ENCODE data around the gene RPL23. TPM values are rescaled to one million over a fixed set of nuclear protein-coding genes. Genes with fewer than 3 reads are reported as not detected.

Gene RPL23
- total and polyA plus RNA-seq, 3 donors from 2014 or later: 406 to 912 (median 746) TPM

- Histone ChIP-seq H3K4me3 (no peak overlapping the region), H3K4me1 (peaks cover 22% of the 10 kb centered on the region), H3K36me3 (ENCODE audit: low read depth, missing control alignments) (no peaks in the 10 kb centered on the region), H3K27me3 (no peaks in the 10 kb centered on the region), H3K27ac (no peak overlapping the region), H3K9me3 (no peaks in the 10 kb centered on the region)
- WGBS, 2 donors: 81 to 87% methylated on average over 3 to 8 of the region's 8 CpGs
- intact Hi-C loops (cut with DNase I; ENCODE audit: low total_unique reads): no loop called here
- TF ChIP-seq CTCF (IDR thresholded peaks at IDR 0.05) (no peak), POLR2A (IDR thresholded peaks at IDR 0.05) (no peak)
- DNase-seq: no peak
Measured at GRCh38 chr17:38890410-38890746, 36.9 kb upstream of the RPL23 start.

DNA sequence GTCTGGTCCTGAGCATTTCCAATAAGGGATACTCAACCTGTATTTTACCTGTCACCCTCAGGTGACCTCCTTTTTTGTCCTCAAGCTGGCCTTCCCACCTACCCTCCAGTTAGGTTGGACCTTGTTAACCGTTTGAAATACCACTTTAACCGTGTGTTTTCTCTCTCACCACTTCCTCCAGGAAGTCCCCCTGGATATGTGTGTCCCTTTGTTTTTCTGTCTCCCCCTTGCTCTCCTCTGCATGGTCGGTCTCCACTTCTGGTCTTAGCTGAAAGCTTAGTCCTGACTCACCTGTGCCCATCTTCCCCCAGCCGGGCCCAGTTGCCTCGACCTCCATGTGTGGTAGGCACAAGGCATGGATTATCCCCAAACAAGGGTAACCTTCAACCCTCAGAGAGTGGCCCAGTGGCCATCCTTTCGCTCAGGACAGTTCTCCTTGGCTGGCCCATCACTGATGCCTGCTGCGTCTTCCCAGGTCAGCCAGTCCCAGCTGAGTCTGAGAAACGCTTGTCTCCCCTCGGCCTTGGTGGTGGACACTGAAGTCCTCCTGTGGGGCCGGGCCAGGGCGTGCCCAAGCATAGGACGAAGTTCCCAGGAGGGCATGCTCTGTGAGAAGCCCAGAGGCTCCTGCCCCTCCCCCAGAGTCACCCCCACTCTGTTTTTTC, 36.4 kb upstream of the RPL23 start:
- 90 to 94% methylated on average over 5 to 12 of the region's 12 CpGs for WGBS, 2 donors
- H3K4me1 ChIP-seq: peaks cover 27% of the 10 kb centered on the region
- DNase-seq: no peak
- no peaks in the 10 kb centered on the region for H3K9me3 ChIP-seq
- H3K27me3 ChIP-seq: no peaks in the 10 kb centered on the region
- H3K36me3 ChIP-seq (ENCODE audit: low read depth, missing control alignments): no peaks in the 10 kb centered on the region
- H3K4me3 ChIP-seq: no peak overlapping the region
- H3K27ac ChIP-seq: no peak overlapping the region
- TF ChIP-seq CTCF (IDR thresholded peaks at IDR 0.05) (no peak), POLR2A (IDR thresholded peaks at IDR 0.05) (no peak)
- intact Hi-C loops (cut with DNase I; ENCODE audit: low total_unique reads): no loop called here

DNA sequence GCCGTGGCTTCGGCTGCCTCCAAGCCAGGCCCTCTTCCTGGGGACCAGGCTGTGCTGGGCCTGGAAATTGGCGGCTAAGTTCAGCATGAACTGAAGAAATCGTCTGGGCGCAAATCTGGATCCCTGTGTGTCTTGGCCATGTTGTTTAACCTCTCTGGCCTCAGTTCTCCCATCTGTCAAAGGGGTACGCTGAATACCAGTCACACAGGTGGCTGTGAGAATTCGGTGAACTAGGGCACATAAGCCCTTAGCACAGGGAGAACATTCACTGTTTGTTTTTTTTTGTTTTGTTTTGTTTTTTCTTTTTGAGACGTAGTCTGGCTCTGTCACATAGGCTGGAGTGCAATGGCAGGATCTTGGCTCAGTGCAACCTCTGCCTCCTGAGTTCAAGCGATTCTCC, 35.3 kb upstream of the RPL23 start:
- H3K36me3 ChIP-seq (ENCODE audit: low read depth, missing control alignments): no peaks in the 10 kb centered on the region

GRCh38 chr17:38886643-38887010, 33.1 kb upstream of the RPL23 start:
- Histone ChIP-seq H3K36me3 (ENCODE audit: low read depth, missing control alignments) (no peaks in the 10 kb centered on the region), H3K4me3 (no peak overlapping the region), H3K27me3 (no peaks in the 10 kb centered on the region), H3K27ac (no peak overlapping the region), H3K4me1 (peaks cover 43% of the 10 kb centered on the region), H3K9me3 (no peaks in the 10 kb centered on the region)
- intact Hi-C loops (cut with DNase I; ENCODE audit: low total_unique reads): no loop called here
- WGBS, 2 donors: 79 to 81% methylated on average over 8 of the region's 8 CpGs
- TF ChIP-seq POLR2A (IDR thresholded peaks at IDR 0.05): no peak
- no peak for DNase-seq

More for the DNA sequence above, 35.3 kb upstream of the RPL23 start:
- Histone ChIP-seq H3K27me3 (no peaks in the 10 kb centered on the region), H3K27ac (no peak overlapping the region), H3K4me1 (peaks cover 33% of the 10 kb centered on the region), H3K4me3 (no peak overlapping the region), H3K9me3 (no peaks in the 10 kb centered on the region)
- no peak for DNase-seq
- 83 to 93% methylated on average over 6 to 9 of the region's 9 CpGs for WGBS, 2 donors
- intact Hi-C loops (cut with DNase I; ENCODE audit: low total_unique reads): no loop called here
- TF ChIP-seq CTCF (IDR thresholded peaks at IDR 0.05) (no peak), POLR2A (IDR thresholded peaks at IDR 0.05) (no peak)

GRCh38 chr17:38885728-38886642, 32.5 kb upstream of the RPL23 start:
- no peak overlapping the region for H3K27ac ChIP-seq
- H3K9me3 ChIP-seq: no peaks in the 10 kb centered on the region
- no peak for TF ChIP-seq POLR2A (IDR thresholded peaks at IDR 0.05)
- no peaks in the 10 kb centered on the region for H3K36me3 ChIP-seq (ENCODE audit: low read depth, missing control alignments)
- H3K4me3 ChIP-seq: no peak overlapping the region
- H3K4me1 ChIP-seq: peaks cover 49% of the 10 kb centered on the region
- WGBS, 2 donors: 54 to 61% methylated on average over 11 of the region's 11 CpGs
- intact Hi-C loops (cut with DNase I; ENCODE audit: low total_unique reads): no loop called here
- no peak for DNase-seq
- H3K27me3 ChIP-seq: no peaks in the 10 kb centered on the region
